PC-3 (cell line): Measurements from ENCODE around the gene YIPF6. TPM values are rescaled to one million over a fixed set of nuclear protein-coding genes. Genes with fewer than 3 reads are reported as not detected.

Source experiments
- ATAC-seq: fragments of 200-7000 bp; cut with Tn5 transposase; 2 replicates; pipeline ENCODE4 v1.9.1; 2020; ENCODE audit warnings: mild to moderate bottlenecking, moderate library complexity
- BruUV-seq: library from RNA; stranded (reverse); fragments of 400-500 nt; replicated peaks from 2 replicates; lab custom pipeline; 2021; lab: Mats Ljungman, UMichigan
- CTCF ChIA-PET: fragments of 300-600 bp; sonication (Branson Sonifier 250); formaldehyde crosslinking; loops from one replicate; lab custom pipeline; 2022; ENCODE audit warnings: antibody characterized with exemption; lab: Charles Lee
- POLR2A ChIA-PET: fragments of 300-600 bp; sonication (Branson Sonifier 250); formaldehyde crosslinking; loops from one replicate; lab custom pipeline; 2022; ENCODE audit warnings: antibody characterized with exemption; ENCODE audit not compliant: unreplicated experiment; lab: Charles Lee
- DNase-seq: peaks from one replicate; pipeline ENCODE4 v3.0.0-alpha.2; 2015
- H2AFZ ChIP-seq: fragments of 300-600 bp; sonication (generic); 2 replicates; pipeline ENCODE4 v1.6.0; 2016; ENCODE audit warnings: antibody characterized with exemption, low read length
- H3F3A ChIP-seq: fragments of 300-600 bp; sonication (generic); one replicate; pipeline ENCODE4 v1.6.0; 2017; ENCODE audit warnings: antibody characterized with exemption, low read length, control low read depth, mild to moderate bottlenecking; ENCODE audit not compliant: unreplicated experiment
- H3K27ac ChIP-seq: fragments of 300-600 bp; sonication (generic); 2 replicates; pipeline ENCODE4 v1.5.1; 2016; ENCODE audit warnings: mild to moderate bottlenecking, low read length
- H3K27me3 ChIP-seq: fragments of 300-600 bp; sonication (generic); 2 replicates; pipeline ENCODE4 v1.6.1; 2016; ENCODE audit warnings: low read length, mixed read lengths
- H3K36me3 ChIP-seq: fragments of 300-600 bp; sonication (generic); 2 replicates; pipeline ENCODE4 v1.6.1; 2016; ENCODE audit warnings: low read depth, mixed run types, low read length, mixed read lengths
- H3K4me1 ChIP-seq: fragments of 300-600 bp; sonication (generic); 2 replicates; pipeline ENCODE4 v1.5.1; 2016; ENCODE audit warnings: low read length; ENCODE audit not compliant: insufficient read depth
- H3K4me2 ChIP-seq: fragments of 300-600 bp; sonication (generic); 2 replicates; pipeline ENCODE4 v1.6.0; 2016; ENCODE audit warnings: low read length
- H3K4me3 ChIP-seq: fragments of 300-600 bp; sonication (generic); 2 replicates; pipeline ENCODE4 v1.5.1; 2016; ENCODE audit warnings: mild to moderate bottlenecking, low read length, mixed read lengths
- H3K79me2 ChIP-seq: fragments of 300-600 bp; sonication (generic); 2 replicates; pipeline ENCODE4 v1.6.1; 2017; ENCODE audit warnings: low read length, mixed read lengths
- H3K9ac ChIP-seq: fragments of 300-600 bp; sonication (generic); 2 replicates; pipeline ENCODE4 v1.6.0; 2016; ENCODE audit warnings: mild to moderate bottlenecking, low read length
- H3K9me2 ChIP-seq: fragments of 300-600 bp; sonication (generic); replicated peaks from 2 replicates; pipeline ENCODE4 v1.6.1; 2016; ENCODE audit warnings: mixed run types, low read length, mixed read lengths
- H3K9me3 ChIP-seq: fragments of 300-600 bp; sonication (generic); 2 replicates; pipeline ENCODE4 v1.6.1; 2016; ENCODE audit warnings: low read length, mixed read lengths
- H4K20me1 ChIP-seq: fragments of 300-600 bp; sonication (generic); 2 replicates; pipeline ENCODE4 v1.6.1; 2016; ENCODE audit warnings: low read length, mixed read lengths
- EZH2 ChIP-seq: fragments of 300-600 bp; sonication (generic); IDR thresholded peaks from one replicate; pipeline ENCODE4 v1.6.1; 2017; ENCODE audit warnings: antibody characterized with exemption, mild to moderate bottlenecking, low read length; ENCODE audit not compliant: unreplicated experiment
- EZH2phosphoT487 ChIP-seq: fragments of 300-600 bp; sonication (generic); IDR thresholded peaks from 2 replicates; pipeline ENCODE4 v1.6.1; 2018; ENCODE audit warnings: mild to moderate bottlenecking, antibody characterized with exemption, low read length, borderline replicate concordance
- intact Hi-C: fragments of 100-400 bp; cut with micrococcal nuclease; formaldehyde crosslinking; loops from 2 replicates; pipeline ENCODE4 v1.9.0; 2023
- total RNA-seq: library from RNA; depleted of rRNA; stranded (reverse); fragments of >200 nt; gene quantifications from 2 replicates; pipeline ENCODE4 v1.2.3, GENCODE V29; 2014
- TF ChIP-seq, protein P1 (sequence below): fragments of 300-600 bp; sonication (generic); conservative IDR thresholded peaks from 2 replicates; pipeline ENCODE4 v1.5.1; 2017; ENCODE audit warnings: antibody characterized with exemption, low read depth, mild to moderate bottlenecking, low read length

The YIPF6 gene
- total RNA-seq, 1 experiment from 2014 or later = 37.0 TPM

DNA sequence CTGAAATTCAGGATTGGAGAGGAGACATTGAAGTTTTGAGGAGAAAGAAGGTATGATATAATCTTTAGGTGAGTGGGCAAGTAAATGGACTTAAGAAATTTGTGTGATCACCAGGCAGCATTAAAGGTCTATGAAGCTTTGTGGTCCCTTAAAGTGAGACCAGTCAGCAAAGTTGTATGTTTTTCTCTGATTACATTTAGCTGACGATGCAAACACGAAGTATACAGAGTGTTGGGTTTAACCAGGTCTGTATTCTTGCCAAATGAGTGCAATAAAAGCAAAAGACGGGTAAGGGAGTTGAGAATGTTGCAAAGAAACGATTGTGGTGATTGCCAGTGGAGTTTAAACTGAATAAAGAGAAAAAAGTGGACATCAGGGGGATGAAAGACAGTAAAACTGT, 11.6 kb upstream of the YIPF6 start:
- no peaks in the 10 kb centered on the region for H3F3A ChIP-seq
- ATAC-seq (no peak), DNase-seq (no peak)
- no peak for TF ChIP-seq EZH2
- TF ChIP-seq EZH2phosphoT487 = no peak
- BruUV-seq = no TSS peak
- H3K4me1 ChIP-seq = peaks cover 14% of the 10 kb centered on the region
- H4K20me1 ChIP-seq = no peaks in the 10 kb centered on the region
- no peak overlapping the region for H2AFZ ChIP-seq
- H3K27ac ChIP-seq = no peak overlapping the region
- no peaks in the 10 kb centered on the region for H3K27me3 ChIP-seq
- no peaks in the 10 kb centered on the region for H3K36me3 ChIP-seq
- intact Hi-C loops = no loop called here
- ChIA-PET CTCF (no interaction called here), POLR2A (no interaction called here)
- H3K4me2 ChIP-seq = no peak overlapping the region
- H3K9me2 ChIP-seq = no peaks in the 10 kb centered on the region
- no peaks in the 10 kb centered on the region for H3K79me2 ChIP-seq
- no peak overlapping the region for H3K9ac ChIP-seq
- H3K4me3 ChIP-seq = no peak overlapping the region
- no peaks in the 10 kb centered on the region for H3K9me3 ChIP-seq

DNA sequence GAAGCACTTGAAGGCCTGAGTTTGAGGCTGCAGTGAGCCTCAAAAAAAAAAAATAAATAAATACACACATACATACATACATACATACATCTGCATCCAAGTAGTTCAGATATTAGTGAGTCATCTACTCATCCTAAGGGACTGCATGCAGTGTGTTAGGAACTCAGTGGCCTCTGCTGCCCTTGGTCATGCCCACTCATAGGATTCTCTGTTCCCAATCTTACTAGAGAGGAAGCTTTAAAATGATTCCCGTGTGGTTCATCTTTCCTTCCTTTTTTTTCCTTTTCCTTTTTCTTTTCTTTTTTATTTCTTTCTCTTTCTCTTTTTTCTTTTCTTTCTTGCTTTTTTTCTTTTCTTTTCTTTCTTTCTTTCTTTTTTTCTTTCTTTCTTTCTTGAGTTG, 10.9 kb upstream of the YIPF6 start:
- H3K36me3 ChIP-seq = no peaks in the 10 kb centered on the region
- H3K4me3 ChIP-seq = no peak overlapping the region
- no peaks in the 10 kb centered on the region for H3F3A ChIP-seq
- no peak for ATAC-seq
- no peaks in the 10 kb centered on the region for H3K79me2 ChIP-seq
- no peaks in the 10 kb centered on the region for H3K27me3 ChIP-seq
- DNase-seq = no peak
- CTCF ChIA-PET = no interaction called here
- intact Hi-C loops = no loop called here
- TF ChIP-seq EZH2 (no peak), EZH2phosphoT487 (no peak)
- TF ChIP-seq, protein P1, sequence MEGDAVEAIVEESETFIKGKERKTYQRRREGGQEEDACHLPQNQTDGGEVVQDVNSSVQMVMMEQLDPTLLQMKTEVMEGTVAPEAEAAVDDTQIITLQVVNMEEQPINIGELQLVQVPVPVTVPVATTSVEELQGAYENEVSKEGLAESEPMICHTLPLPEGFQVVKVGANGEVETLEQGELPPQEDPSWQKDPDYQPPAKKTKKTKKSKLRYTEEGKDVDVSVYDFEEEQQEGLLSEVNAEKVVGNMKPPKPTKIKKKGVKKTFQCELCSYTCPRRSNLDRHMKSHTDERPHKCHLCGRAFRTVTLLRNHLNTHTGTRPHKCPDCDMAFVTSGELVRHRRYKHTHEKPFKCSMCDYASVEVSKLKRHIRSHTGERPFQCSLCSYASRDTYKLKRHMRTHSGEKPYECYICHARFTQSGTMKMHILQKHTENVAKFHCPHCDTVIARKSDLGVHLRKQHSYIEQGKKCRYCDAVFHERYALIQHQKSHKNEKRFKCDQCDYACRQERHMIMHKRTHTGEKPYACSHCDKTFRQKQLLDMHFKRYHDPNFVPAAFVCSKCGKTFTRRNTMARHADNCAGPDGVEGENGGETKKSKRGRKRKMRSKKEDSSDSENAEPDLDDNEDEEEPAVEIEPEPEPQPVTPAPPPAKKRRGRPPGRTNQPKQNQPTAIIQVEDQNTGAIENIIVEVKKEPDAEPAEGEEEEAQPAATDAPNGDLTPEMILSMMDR = no peak
- peak overlapping the region; percentile 88 for H3K27ac ChIP-seq
- no TSS peak for BruUV-seq
- H2AFZ ChIP-seq = no peak overlapping the region
- H3K9me2 ChIP-seq = no peaks in the 10 kb centered on the region
- POLR2A ChIA-PET = no interaction called here
- H4K20me1 ChIP-seq = no peaks in the 10 kb centered on the region
- H3K9me3 ChIP-seq = no peaks in the 10 kb centered on the region
- H3K4me2 ChIP-seq = peak overlapping the region; percentile 15; the same call in 1 of the 2 replicates
- peak overlapping the region; percentile 52 for H3K9ac ChIP-seq
- peaks cover 14% of the 10 kb centered on the region for H3K4me1 ChIP-seq

DNA sequence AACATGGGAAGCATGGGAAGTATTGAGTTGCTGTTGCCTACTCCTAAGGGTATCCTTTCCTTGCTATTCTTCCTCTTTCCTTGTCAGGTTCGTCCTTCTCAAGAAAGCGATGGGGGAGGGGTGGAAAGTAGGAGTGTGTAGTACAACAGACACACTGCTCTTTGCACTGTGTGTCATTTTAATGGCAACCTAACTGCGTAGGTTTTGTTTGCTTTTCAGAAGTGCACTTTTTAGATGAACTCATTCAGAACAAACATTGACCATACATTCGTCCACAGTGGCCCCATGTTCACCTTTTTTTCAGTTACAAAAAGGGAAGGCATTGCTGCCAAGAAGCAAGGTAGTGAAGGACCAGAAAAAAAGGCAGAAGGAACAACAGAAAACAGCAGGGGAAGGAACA, 10.2 kb upstream of the YIPF6 start:
- Histone ChIP-seq H3F3A (no peaks in the 10 kb centered on the region), H3K9me3 (no peaks in the 10 kb centered on the region), H3K9me2 (no peaks in the 10 kb centered on the region), H3K4me3 (no peak overlapping the region), H3K9ac (peak overlapping the region; percentile 54), H3K4me2 (peak overlapping the region; percentile 15), H3K36me3 (no peaks in the 10 kb centered on the region), H3K79me2 (no peaks in the 10 kb centered on the region), H3K4me1 (peaks cover 14% of the 10 kb centered on the region), H3K27ac (peak overlapping the region; percentile 88), H2AFZ (0 out of 2 replicates have a peak overlapping the region, but pooled peaks have one; percentile 10), H4K20me1 (no peaks in the 10 kb centered on the region), H3K27me3 (no peaks in the 10 kb centered on the region)
- intact Hi-C loops = no loop called here
- BruUV-seq = no TSS peak
- peak; percentile 75 for DNase-seq
- ChIA-PET POLR2A (no interaction called here), CTCF (no interaction called here)
- no peak for TF ChIP-seq EZH2phosphoT487
- TF ChIP-seq EZH2 = no peak
- TF ChIP-seq, protein P1 = no peak
- peak; percentile 91 for ATAC-seq
